IPS DF 6.9 (cell line): Measurements from ENCODE around the gene KBTBD12.

ENCODE experiments used
- DNase-seq: peaks from one replicate; pipeline ENCODE4 v3.0.0-alpha.2; 2013; ENCODE audit warnings: low read depth, low spot score
- H3K27ac ChIP-seq: one replicate; pipeline ENCODE4 v1.5.1; 2013; ENCODE audit warnings: low read length, control low read depth
- H3K27me3 ChIP-seq: 2 replicates; pipeline ENCODE4 v1.6.1; 2013; ENCODE audit warnings: mild to moderate bottlenecking, low read length; ENCODE audit not compliant: control insufficient read depth, insufficient read depth
- H3K36me3 ChIP-seq: 2 replicates; pipeline ENCODE4 v1.6.1; 2013; ENCODE audit warnings: low read length; ENCODE audit not compliant: control insufficient read depth, insufficient read depth
- H3K4me1 ChIP-seq: 2 replicates; pipeline ENCODE4 v1.6.1; 2013; ENCODE audit warnings: low read length; ENCODE audit not compliant: control insufficient read depth, insufficient read depth
- H3K4me3 ChIP-seq: 2 replicates; pipeline ENCODE4 v1.5.1; 2013; ENCODE audit warnings: mild to moderate bottlenecking, low read length
- H3K9me3 ChIP-seq: 2 replicates; pipeline ENCODE4 v1.6.1; 2013; ENCODE audit warnings: low read length, inconsistent platforms; ENCODE audit not compliant: control insufficient read depth, insufficient read depth
- WGBS: extraction: QIAGEN DNeasy Blood & Tissue Kit; methylation state at CpG from one replicate; pipeline ENCODE4 v1.1.7; 2013; ENCODE audit warnings: mixed read lengths, missing lambda C conversion rate; ENCODE audit not compliant: insufficient read length, insufficient coverage; 5-methylcytosine and 5-hydroxymethylcytosine counted together

Gene KBTBD12

DNA sequence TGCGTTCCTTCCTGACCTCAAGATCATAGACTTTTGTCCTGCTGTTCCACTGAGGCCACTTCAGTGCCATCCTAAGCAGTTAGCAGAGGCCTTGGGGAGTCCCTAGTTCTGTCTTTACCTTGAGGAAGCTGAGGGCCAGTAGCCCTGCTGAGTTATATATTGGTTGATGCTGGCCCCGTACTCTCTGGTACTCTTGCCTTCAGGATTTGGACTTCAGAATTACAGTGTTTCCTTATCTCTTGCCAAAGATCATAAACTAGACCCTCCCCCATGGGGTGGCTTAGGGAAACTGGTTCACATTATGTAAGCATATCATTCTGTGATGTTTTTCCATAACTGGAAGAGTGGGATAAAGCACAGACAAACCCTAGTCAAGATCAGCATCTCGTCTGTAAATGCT is 33.2 kb downstream of the KBTBD12 start:
- H3K4me1 ChIP-seq = no peaks in the 10 kb centered on the region
- H3K27me3 ChIP-seq = no peaks in the 10 kb centered on the region
- WGBS = no CpG with 5 or more reads among the region's 3 CpGs
- DNase-seq = no peak
- no peak overlapping the region for H3K4me3 ChIP-seq
- no peaks in the 10 kb centered on the region for H3K36me3 ChIP-seq
- no peak overlapping the region for H3K27ac ChIP-seq
- no peaks in the 10 kb centered on the region for H3K9me3 ChIP-seq

GRCh38 chr3:127949446-127950055 is 34.5 kb downstream of the KBTBD12 start:
- no peak for DNase-seq
- Histone ChIP-seq H3K9me3 (no peaks in the 10 kb centered on the region), H3K4me1 (no peaks in the 10 kb centered on the region), H3K4me3 (no peak overlapping the region), H3K27ac (no peak overlapping the region), H3K36me3 (no peaks in the 10 kb centered on the region), H3K27me3 (no peaks in the 10 kb centered on the region)
- no CpG with 5 or more reads among the region's 2 CpGs for WGBS

- no peaks in the 10 kb centered on the region for H3K4me1 ChIP-seq
- H3K27me3 ChIP-seq = no peaks in the 10 kb centered on the region
- H3K4me3 ChIP-seq = no peak overlapping the region
- no peaks in the 10 kb centered on the region for H3K36me3 ChIP-seq
- no peaks in the 10 kb centered on the region for H3K9me3 ChIP-seq
- DNase-seq = no peak
- WGBS = no CpG with 5 or more reads among the region's 1 CpG
- no peak overlapping the region for H3K27ac ChIP-seq
Measured at GRCh38 chr3:127951276-127951675, 36.2 kb downstream of the KBTBD12 start.

DNA sequence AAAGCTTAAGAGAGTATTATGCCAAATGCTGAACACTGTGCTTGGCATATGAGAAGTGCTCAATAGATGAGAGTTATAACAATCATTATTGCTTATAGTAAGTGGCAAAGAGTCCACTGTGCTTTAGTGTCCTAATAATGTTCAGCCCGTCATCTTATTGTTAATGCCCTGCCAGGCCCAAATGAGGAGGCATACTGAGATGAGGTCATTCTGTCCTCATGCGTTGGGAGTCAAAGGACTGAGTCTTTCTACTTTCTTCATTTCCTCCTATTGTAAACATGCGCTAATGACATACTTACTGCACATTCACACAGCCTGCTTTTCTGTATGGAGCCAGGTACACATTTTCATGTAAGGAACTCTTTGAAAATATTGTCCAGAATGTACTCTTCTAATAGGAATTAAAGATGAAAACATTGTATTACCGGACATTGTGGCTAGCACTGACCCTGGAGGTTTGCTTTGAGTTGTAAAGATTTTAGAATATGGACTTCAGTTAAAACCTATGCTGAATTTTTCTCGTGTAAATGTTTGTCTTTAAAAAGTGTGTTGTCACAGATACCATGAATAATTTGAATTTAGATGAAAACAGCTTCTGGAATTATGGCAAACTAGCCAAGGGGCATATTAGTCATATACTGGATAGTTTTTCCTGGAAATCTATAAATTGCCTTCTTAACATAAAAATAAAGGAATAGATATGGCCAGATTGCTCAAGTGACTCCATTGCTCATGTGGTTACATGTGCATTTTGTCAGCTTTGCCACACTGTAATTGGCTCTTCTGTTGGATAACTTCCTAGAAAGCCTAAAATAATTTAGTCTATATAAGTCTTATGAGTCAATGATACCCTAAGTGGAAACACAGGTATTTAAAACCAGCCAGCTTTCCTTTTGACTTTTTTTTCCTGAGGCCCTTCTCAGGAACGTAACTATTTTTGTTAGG is 38.3 kb downstream of the KBTBD12 start:
- no peak overlapping the region for H3K27ac ChIP-seq
- H3K4me3 ChIP-seq = no peak overlapping the region
- WGBS = no CpG with 5 or more reads among the region's 6 CpGs
- no peaks in the 10 kb centered on the region for H3K9me3 ChIP-seq
- DNase-seq = no peak
- H3K36me3 ChIP-seq = no peaks in the 10 kb centered on the region
- no peaks in the 10 kb centered on the region for H3K27me3 ChIP-seq
- H3K4me1 ChIP-seq = no peaks in the 10 kb centered on the region

DNA sequence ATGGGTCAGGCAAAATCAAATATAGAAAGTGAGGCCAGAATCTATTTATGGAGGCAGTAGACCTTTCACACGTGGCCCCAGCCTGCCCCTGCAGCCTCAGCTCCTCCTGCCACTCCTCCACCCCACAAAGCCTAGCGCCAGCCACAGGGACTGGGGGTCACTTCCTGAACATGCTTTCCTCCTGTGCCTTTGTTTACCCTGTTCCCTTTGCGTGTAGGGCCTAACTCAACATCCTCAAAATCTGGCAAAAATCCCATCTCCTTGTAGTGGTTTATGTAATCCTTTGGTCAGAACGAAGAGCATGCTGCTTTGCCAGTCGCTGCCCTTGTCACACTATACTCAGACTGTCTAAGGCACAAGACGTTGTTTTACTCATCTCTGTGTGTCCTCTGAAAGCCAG is 39.6 kb downstream of the KBTBD12 start:
- H3K9me3 ChIP-seq = no peaks in the 10 kb centered on the region
- no peak overlapping the region for H3K4me3 ChIP-seq
- H3K27me3 ChIP-seq = no peaks in the 10 kb centered on the region
- no peak for DNase-seq
- no peak overlapping the region for H3K27ac ChIP-seq
- H3K4me1 ChIP-seq = no peaks in the 10 kb centered on the region
- no CpG with 5 or more reads among the region's 6 CpGs for WGBS
- H3K36me3 ChIP-seq = no peaks in the 10 kb centered on the region

GRCh38 chr3:127955728-127956127 is 40.7 kb downstream of the KBTBD12 start:
- H3K4me1 ChIP-seq = no peaks in the 10 kb centered on the region
- H3K4me3 ChIP-seq = no peak overlapping the region
- no peaks in the 10 kb centered on the region for H3K36me3 ChIP-seq
- H3K27me3 ChIP-seq = no peaks in the 10 kb centered on the region
- H3K9me3 ChIP-seq = no peaks in the 10 kb centered on the region
- H3K27ac ChIP-seq = no peak overlapping the region
- DNase-seq = no peak

DNA sequence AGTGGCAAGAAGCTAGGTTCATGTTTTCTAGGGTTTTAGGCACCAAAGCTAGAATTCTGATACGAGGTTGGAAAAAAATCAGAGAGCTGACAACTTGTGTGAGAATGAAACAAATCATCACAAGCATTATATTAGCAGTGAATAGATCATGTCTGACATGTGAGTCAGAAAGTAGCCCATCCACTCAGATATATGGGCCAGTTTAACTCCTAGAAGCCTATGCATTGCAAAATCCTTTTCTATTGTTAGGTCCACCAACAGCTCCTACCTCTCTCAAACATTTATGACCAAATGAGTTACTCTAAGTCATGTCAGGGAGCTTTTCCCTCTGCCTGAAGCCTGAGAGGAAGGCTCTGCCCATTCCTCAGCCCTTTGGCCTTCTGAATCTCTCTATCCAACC is 44.0 kb downstream of the KBTBD12 start:
- no peak overlapping the region for H3K27ac ChIP-seq
- no peak for DNase-seq
- H3K4me3 ChIP-seq = no peak overlapping the region
- no peaks in the 10 kb centered on the region for H3K9me3 ChIP-seq
- H3K27me3 ChIP-seq = no peaks in the 10 kb centered on the region
- H3K4me1 ChIP-seq = no peaks in the 10 kb centered on the region
- no CpG with 5 or more reads among the region's 1 CpG for WGBS
- no peaks in the 10 kb centered on the region for H3K36me3 ChIP-seq

DNA sequence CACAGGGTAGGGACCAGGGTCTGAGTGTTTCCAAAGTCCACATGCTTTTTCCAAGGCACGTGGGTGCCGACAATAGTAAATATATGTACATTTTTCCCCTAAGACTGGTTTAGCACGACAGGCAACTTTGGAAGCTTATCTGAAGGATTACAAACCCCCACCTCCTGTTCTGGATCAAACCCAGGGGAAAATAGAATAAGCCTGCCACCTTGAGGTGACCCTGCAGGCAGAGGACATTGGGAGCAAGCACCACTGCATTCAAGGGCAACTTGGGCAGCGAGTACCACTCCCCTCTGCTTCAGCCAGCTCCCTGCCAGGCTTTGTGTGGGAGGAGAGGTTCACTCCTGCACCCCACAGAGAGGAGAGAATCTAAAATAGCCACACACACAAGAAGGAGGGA is 44.8 kb downstream of the KBTBD12 start:
- no CpG with 5 or more reads among the region's 4 CpGs for WGBS
- no peak overlapping the region for H3K4me3 ChIP-seq
- DNase-seq = peak; percentile 22
- H3K4me1 ChIP-seq = no peaks in the 10 kb centered on the region
- H3K27ac ChIP-seq = no peak overlapping the region
- H3K9me3 ChIP-seq = no peaks in the 10 kb centered on the region
- no peaks in the 10 kb centered on the region for H3K27me3 ChIP-seq
- no peaks in the 10 kb centered on the region for H3K36me3 ChIP-seq

DNA sequence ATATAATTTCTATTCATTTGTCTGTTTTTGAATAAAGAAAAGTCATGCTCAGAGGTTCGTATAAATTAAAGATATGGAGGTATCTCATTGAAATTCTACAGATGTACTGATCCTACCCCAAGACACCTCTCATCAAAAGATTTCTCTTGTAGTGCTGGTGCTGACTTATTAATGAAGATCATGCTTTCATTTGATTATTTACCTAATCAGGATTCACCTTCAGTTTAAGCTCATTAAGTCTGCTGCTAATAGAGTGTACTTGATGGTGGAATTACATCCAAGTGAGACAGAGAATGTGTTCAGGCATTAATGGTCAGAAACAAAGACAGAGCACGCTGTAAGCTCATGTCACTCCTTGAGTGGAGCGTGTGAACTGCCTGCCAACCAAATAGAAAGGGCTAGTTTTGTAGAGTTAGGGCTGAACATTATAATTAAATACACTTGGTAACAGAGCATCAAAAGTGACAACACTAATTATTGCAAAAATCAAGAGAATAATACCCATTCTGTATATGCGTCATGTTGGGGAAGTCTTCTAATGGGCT is 45.5 kb downstream of the KBTBD12 start:
- Histone ChIP-seq H3K4me1 (no peaks in the 10 kb centered on the region), H3K27ac (no peak overlapping the region), H3K36me3 (no peaks in the 10 kb centered on the region), H3K9me3 (no peaks in the 10 kb centered on the region), H3K4me3 (no peak overlapping the region), H3K27me3 (no peaks in the 10 kb centered on the region)
- no CpG with 5 or more reads among the region's 4 CpGs for WGBS
- no peak for DNase-seq

DNA sequence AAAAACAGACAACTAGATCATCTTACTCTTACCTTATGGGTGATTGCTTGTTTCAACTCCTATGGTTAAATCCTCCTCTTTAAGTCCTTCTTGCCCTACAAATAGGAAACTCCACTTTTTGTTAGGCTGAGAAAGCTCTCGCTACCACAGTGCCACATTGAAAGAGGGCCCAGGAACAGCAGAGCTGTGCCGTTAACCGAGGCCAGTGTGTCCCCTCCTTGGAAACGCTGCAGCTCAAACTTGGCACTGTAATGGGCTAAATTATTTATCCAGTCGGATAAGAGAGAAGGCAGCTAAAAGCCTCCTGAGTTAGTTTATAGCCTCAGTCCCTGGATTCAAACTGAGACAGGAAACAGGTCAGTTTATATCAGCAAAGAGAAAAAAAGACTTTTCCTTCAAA is 46.1 kb downstream of the KBTBD12 start:
- no CpG with 5 or more reads among the region's 5 CpGs for WGBS
- Histone ChIP-seq H3K36me3 (no peaks in the 10 kb centered on the region), H3K27me3 (no peaks in the 10 kb centered on the region), H3K4me1 (no peaks in the 10 kb centered on the region), H3K4me3 (no peak overlapping the region), H3K27ac (no peak overlapping the region), H3K9me3 (no peaks in the 10 kb centered on the region)
- no peak for DNase-seq
